ENCODE data around the gene RAD50.

RAD50 gene

DNA sequence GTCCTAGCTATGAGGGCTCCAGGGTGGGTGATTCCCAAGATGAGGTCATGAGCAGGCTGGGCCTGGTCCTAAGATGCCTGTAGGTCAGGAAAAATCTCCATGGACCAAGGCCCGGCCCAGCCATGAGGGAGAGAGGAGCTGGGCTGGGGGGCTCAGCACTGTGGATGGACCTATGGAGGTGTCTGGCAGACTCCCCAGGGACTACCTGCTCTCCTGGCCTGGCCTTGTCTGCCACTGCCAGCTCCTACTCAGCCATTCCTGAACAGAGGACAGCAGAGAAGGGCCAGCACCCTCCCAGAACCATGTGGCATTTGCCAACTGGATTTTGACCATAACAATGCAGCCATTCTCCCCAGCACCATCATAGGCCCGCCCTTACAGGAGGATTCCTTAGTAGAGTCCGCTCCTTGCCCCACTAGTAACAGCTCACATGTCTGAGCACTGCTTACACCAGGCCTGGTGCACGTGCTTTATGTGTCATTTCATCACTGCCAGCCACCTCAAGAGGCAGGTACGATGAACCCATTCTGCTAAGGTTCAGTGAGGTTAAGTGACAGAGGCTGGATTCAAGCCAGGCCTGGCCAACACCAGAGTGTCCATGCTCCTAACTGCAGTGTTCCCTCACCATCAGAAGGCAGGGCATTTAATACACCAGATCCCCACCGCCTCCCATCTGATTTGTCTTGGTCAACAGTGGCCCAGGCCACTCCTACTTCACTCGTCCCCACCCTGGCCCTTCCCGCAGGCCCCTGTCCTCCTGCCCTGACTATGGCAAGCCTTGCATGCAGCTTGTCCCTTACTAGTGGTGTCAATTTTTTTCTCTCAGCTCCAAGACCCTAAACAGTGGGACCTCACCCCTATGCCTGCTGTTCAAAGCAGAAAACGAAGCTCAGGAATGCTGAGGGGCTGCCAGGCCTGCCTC, 101.9 kb downstream of the RAD50 start:
- peaks cover 6% of the 10 kb centered on the region for H3K27me3 ChIP-seq (ENCODE audit: insufficient read depth, poor library complexity, severe bottlenecking)
- H3K36me3 ChIP-seq (ENCODE audit: low read depth): no peaks in the 10 kb centered on the region
- H3K27ac ChIP-seq (ENCODE audit: poor library complexity, severe bottlenecking): no peak overlapping the region
- H3K4me1 ChIP-seq (ENCODE audit: insufficient read depth, poor library complexity, severe bottlenecking): no peaks in the 10 kb centered on the region
- DNase-seq (ENCODE audit: low spot score) (no peak), ATAC-seq (ENCODE audit: low read depth) (no peak)
- no peaks in the 10 kb centered on the region for H3K9me3 ChIP-seq (ENCODE audit: severe bottlenecking)
- H3K4me3 ChIP-seq (ENCODE audit: severe bottlenecking): no peak overlapping the region
- TF ChIP-seq, protein P1, sequence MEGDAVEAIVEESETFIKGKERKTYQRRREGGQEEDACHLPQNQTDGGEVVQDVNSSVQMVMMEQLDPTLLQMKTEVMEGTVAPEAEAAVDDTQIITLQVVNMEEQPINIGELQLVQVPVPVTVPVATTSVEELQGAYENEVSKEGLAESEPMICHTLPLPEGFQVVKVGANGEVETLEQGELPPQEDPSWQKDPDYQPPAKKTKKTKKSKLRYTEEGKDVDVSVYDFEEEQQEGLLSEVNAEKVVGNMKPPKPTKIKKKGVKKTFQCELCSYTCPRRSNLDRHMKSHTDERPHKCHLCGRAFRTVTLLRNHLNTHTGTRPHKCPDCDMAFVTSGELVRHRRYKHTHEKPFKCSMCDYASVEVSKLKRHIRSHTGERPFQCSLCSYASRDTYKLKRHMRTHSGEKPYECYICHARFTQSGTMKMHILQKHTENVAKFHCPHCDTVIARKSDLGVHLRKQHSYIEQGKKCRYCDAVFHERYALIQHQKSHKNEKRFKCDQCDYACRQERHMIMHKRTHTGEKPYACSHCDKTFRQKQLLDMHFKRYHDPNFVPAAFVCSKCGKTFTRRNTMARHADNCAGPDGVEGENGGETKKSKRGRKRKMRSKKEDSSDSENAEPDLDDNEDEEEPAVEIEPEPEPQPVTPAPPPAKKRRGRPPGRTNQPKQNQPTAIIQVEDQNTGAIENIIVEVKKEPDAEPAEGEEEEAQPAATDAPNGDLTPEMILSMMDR (IDR thresholded peaks at IDR 0.05; ENCODE audit: poor library complexity, severe bottlenecking): no peak

DNA sequence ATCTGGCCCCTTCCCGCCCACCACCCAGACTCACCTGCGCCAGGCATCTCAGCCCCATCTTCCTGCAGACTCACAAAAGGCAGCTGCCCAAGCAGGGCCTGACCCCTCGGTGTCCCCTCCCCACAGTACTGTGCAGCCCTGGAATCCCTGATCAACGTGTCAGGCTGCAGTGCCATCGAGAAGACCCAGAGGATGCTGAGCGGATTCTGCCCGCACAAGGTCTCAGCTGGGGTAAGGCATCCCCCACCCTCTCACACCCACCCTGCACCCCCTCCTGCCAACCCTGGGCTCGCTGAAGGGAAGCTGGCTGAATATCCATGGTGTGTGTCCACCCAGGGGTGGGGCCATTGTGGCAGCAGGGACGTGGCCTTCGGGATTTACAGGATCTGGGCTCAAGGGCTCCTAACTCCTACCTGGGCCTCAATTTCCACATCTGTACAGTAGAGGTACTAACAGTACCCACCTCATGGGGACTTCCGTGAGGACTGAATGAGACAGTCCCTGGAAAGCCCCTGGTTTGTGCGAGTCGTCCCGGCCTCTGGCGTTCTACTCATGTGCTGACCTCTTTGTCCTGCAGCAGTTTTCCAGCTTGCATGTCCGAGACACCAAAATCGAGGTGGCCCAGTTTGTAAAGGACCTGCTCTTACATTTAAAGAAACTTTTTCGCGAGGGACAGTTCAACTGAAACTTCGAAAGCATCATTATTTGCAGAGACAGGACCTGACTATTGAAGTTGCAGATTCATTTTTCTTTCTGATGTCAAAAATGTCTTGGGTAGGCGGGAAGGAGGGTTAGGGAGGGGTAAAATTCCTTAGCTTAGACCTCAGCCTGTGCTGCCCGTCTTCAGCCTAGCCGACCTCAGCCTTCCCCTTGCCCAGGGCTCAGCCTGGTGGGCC, 103.1 kb downstream of the RAD50 start:
- peaks cover 6% of the 10 kb centered on the region for H3K27me3 ChIP-seq (ENCODE audit: insufficient read depth, poor library complexity, severe bottlenecking)
- no peaks in the 10 kb centered on the region for H3K36me3 ChIP-seq (ENCODE audit: low read depth)
- H3K4me3 ChIP-seq (ENCODE audit: severe bottlenecking): no peak overlapping the region
- H3K9me3 ChIP-seq (ENCODE audit: severe bottlenecking): no peaks in the 10 kb centered on the region
- DNase-seq (ENCODE audit: low spot score): no peak
- no peaks in the 10 kb centered on the region for H3K4me1 ChIP-seq (ENCODE audit: insufficient read depth, poor library complexity, severe bottlenecking)
- ATAC-seq (ENCODE audit: low read depth): no peak
- TF ChIP-seq, protein P1 (IDR thresholded peaks at IDR 0.05; ENCODE audit: poor library complexity, severe bottlenecking): no peak
- H3K27ac ChIP-seq (ENCODE audit: poor library complexity, severe bottlenecking): no peak overlapping the region

DNA sequence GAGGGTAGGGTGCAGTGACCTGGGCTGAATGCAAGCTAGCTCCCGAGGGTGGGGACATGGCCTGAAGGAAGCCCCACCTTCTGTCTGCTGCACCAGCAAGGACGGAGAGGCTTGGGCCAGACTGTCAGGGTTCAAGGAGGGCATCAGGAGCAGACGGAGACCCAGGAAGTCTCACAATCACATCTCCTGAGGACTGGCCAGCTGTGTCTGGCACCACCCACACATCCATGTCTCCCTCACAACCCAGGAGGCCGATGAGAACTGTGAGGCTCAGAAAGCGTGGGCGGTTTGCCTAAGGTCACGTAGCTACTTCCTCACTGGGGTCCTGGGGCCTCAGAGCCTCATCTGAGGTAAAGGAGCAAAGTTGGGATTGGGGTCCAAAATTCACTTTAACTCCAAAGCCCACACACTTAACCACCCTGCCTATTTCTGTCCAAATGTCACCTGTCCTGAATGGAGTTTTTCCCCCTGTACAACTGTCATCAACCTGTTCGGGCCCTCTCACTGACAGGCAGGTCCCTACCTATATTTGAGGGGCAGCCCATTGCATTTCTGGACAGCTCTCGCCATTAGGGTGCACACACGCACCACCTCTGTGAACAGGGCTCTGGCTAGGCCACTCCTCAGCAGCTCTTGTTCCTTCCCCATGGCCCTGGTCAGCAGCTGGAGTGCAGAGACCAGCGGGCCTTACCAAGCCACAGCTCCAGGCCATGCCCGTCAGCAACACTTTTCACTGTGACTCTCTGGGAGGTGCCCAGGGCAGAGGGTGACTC, 104.6 kb downstream of the RAD50 start:
- Histone ChIP-seq H3K27me3 (ENCODE audit: insufficient read depth, poor library complexity, severe bottlenecking) (no peaks in the 10 kb centered on the region), H3K36me3 (ENCODE audit: low read depth) (no peaks in the 10 kb centered on the region), H3K4me1 (ENCODE audit: insufficient read depth, poor library complexity, severe bottlenecking) (no peaks in the 10 kb centered on the region), H3K27ac (ENCODE audit: poor library complexity, severe bottlenecking) (no peak overlapping the region), H3K9me3 (ENCODE audit: severe bottlenecking) (no peaks in the 10 kb centered on the region), H3K4me3 (ENCODE audit: severe bottlenecking) (no peak overlapping the region)
- peak; percentile 24; the same call in 1 of the 3 replicates for ATAC-seq (ENCODE audit: low read depth)
- no peak for DNase-seq (ENCODE audit: low spot score)
- TF ChIP-seq, protein P1 (IDR thresholded peaks at IDR 0.05; ENCODE audit: poor library complexity, severe bottlenecking): peak; percentile 27

DNA sequence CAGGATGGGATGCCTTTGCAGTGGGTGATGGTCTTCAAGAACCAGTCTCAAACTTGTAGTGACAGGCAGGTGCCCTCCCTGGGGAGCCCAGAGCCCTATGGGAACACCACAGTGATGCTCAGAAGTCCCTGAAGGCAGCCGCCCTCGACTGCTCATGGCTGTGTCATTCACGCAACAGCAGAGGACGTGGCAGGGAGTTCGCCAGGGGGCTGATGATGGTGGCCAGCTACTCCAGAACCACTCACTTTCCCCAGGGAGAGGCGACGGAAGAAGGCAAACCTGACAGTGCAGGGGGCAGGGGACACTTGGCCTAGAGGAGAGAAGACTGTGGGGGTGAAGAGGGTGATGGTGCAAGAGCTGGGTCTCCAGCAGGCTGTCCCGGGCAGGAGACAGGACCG, 105.2 kb downstream of the RAD50 start:
- Histone ChIP-seq H3K27ac (ENCODE audit: poor library complexity, severe bottlenecking) (no peak overlapping the region), H3K36me3 (ENCODE audit: low read depth) (no peaks in the 10 kb centered on the region), H3K4me3 (ENCODE audit: severe bottlenecking) (no peak overlapping the region), H3K27me3 (ENCODE audit: insufficient read depth, poor library complexity, severe bottlenecking) (no peaks in the 10 kb centered on the region), H3K9me3 (ENCODE audit: severe bottlenecking) (no peaks in the 10 kb centered on the region), H3K4me1 (ENCODE audit: insufficient read depth, poor library complexity, severe bottlenecking) (no peaks in the 10 kb centered on the region)
- TF ChIP-seq, protein P1 (IDR thresholded peaks at IDR 0.05; ENCODE audit: poor library complexity, severe bottlenecking): no peak
- no peak for DNase-seq (ENCODE audit: low spot score)
- ATAC-seq (ENCODE audit: low read depth): no peak

All from RWPE2 (cell line).